Mucosa of gallbladder (tissue), 1 donor: ENCODE results near the gene IFIH1. TPM values are rescaled to one million over a fixed set of nuclear protein-coding genes. Genes with fewer than 3 reads are reported as not detected.
A peak's percentile ranks its signal among the peaks of the same experiment; 100 is the strongest.

ENCODE experiments used
- DNase-seq: peaks from one replicate; pipeline ENCODE4 v3.0.0-alpha.2; 2020; ENCODE audit warnings: low spot score
- total RNA-seq: library from RNA; stranded (reverse); gene quantifications from one replicate; pipeline ENCODE4 v1.2.1, GENCODE V29; 2021
- donor health status: DM: no; HTN: no; CAD: no.

The IFIH1 gene
- total RNA-seq, 1 donor from 2014 or later, result 15.9 TPM

- DNase-seq, result no peak
Measured at GRCh38 chr2:162308747-162309503, 9.6 kb downstream of the IFIH1 start.

- DNase-seq, result no peak
Measured at GRCh38 chr2:162305901-162306300, 12.6 kb downstream of the IFIH1 start.

GRCh38 chr2:162301877-162302276 is 16.6 kb downstream of the IFIH1 start:
- DNase-seq, result no peak

GRCh38 chr2:162301151-162301804 is 17.2 kb downstream of the IFIH1 start:
- peak; percentile 28 for DNase-seq

- DNase-seq, result no peak
Measured at GRCh38 chr2:162300266-162300665, 18.2 kb downstream of the IFIH1 start.

GRCh38 chr2:162298669-162299335 is 19.7 kb downstream of the IFIH1 start:
- DNase-seq, result no peak

GRCh38 chr2:162297925-162298552 is 20.4 kb downstream of the IFIH1 start:
- peak; percentile 87 for DNase-seq

GRCh38 chr2:162295009-162295408 is 23.5 kb downstream of the IFIH1 start:
- no peak for DNase-seq

GRCh38 chr2:162293122-162293786 is 25.2 kb downstream of the IFIH1 start:
- no peak for DNase-seq

- DNase-seq, result no peak
Measured at GRCh38 chr2:162291748-162292147, 26.7 kb downstream of the IFIH1 start.

GRCh38 chr2:162282765-162283425 is 35.6 kb downstream of the IFIH1 start:
- DNase-seq, result no peak

- no peak for DNase-seq
Measured at GRCh38 chr2:162280654-162281053, 37.8 kb downstream of the IFIH1 start.

GRCh38 chr2:162277381-162277780 is 41.1 kb downstream of the IFIH1 start:
- DNase-seq, result no peak

GRCh38 chr2:162267996-162268395 is 50.5 kb downstream of the IFIH1 start:
- DNase-seq, result no peak

GRCh38 chr2:162267496-162267895 is 51.0 kb downstream of the IFIH1 start:
- DNase-seq, result no peak

- no peak for DNase-seq
Measured at GRCh38 chr2:162266460-162266760, 52.1 kb downstream of the IFIH1 start.

GRCh38 chr2:162265666-162266459 is 52.6 kb downstream of the IFIH1 start:
- DNase-seq, result no peak

- DNase-seq, result peak; percentile 28
Measured at GRCh38 chr2:162261032-162261945, 57.2 kb downstream of the IFIH1 start.

- no peak for DNase-seq
Measured at GRCh38 chr2:162258686-162259085, 59.8 kb downstream of the IFIH1 start.

- DNase-seq, result no peak
Measured at GRCh38 chr2:162258169-162258568, 60.3 kb downstream of the IFIH1 start.
